HG02870 (cell line): Measurements from ENCODE around the gene TSPAN15.

Experiments
- ATAC-seq: cut with Tn5 transposase; IDR thresholded peaks from one replicate; pipeline ENCODE4 v1.9.1; 2021; ENCODE audit warnings: mild to moderate bottlenecking, moderate library complexity; ENCODE audit not compliant: unreplicated experiment

Gene TSPAN15

GRCh38 chr10:69451209-69451783 is at the start of gene TSPAN15:
Gene TSPAN15, plus strand, starts transcription at chr10:69451465. Its CDS starts 130 bp downstream, at chr10:69451595.
- ATAC-seq: peak; percentile 82

GRCh38 chr10:69402386-69402785 is 48.9 kb upstream of the TSPAN15 start:
- ATAC-seq: no peak

GRCh38 chr10:69403066-69403465 is 48.2 kb upstream of the TSPAN15 start:
- ATAC-seq: no peak

GRCh38 chr10:69403519-69403918 is 47.7 kb upstream of the TSPAN15 start:
- ATAC-seq: no peak

- ATAC-seq: no peak
These were observed 46.5 kb upstream of the TSPAN15 start for GRCh38 chr10:69404786-69405185.

- no peak for ATAC-seq
These were observed 46.0 kb upstream of the TSPAN15 start for GRCh38 chr10:69405221-69405620.

GRCh38 chr10:69406302-69406811 is 44.9 kb upstream of the TSPAN15 start:
- no peak for ATAC-seq

- ATAC-seq: no peak
These were observed 44.3 kb upstream of the TSPAN15 start for GRCh38 chr10:69406816-69407580.

GRCh38 chr10:69407621-69408301 is 43.5 kb upstream of the TSPAN15 start:
- no peak for ATAC-seq

- peak; percentile 65 for ATAC-seq
These were observed 42.7 kb upstream of the TSPAN15 start for GRCh38 chr10:69408318-69409175.

GRCh38 chr10:69409176-69409495 is 42.1 kb upstream of the TSPAN15 start:
- no peak for ATAC-seq

- no peak for ATAC-seq
These were observed 41.3 kb upstream of the TSPAN15 start for GRCh38 chr10:69409968-69410367.

- ATAC-seq: no peak
These were observed 40.8 kb upstream of the TSPAN15 start for GRCh38 chr10:69410487-69410886.

GRCh38 chr10:69411476-69411875 is 39.8 kb upstream of the TSPAN15 start:
- no peak for ATAC-seq

- no peak for ATAC-seq
These were observed 39.0 kb upstream of the TSPAN15 start for GRCh38 chr10:69412232-69412790.

- ATAC-seq: no peak
These were observed 37.9 kb upstream of the TSPAN15 start for GRCh38 chr10:69413221-69413865.

- no peak for ATAC-seq
These were observed 36.9 kb upstream of the TSPAN15 start for GRCh38 chr10:69414036-69415018.

GRCh38 chr10:69415049-69415448 is 36.2 kb upstream of the TSPAN15 start:
- no peak for ATAC-seq

GRCh38 chr10:69415951-69416350 is 35.3 kb upstream of the TSPAN15 start:
- no peak for ATAC-seq
